K562 (cell line): ENCODE measurements around the gene CIAO2B.

Experiments used
- CTCF ChIP-seq, 3 experiments: IDR thresholded peaks in 2 of 3; conservative IDR thresholded peaks in 1 of 3; 2 replicates each; pipeline ENCODE4 v1.5.1; 2011 to 2012; ENCODE audit warnings: low read length in 3 of 3, mild to moderate bottlenecking in 3 of 3, control low read depth in 2 of 3, improper control_type of control experiment in 1 of 3, inconsistent platforms in 1 of 3, low read depth in 1 of 3, mixed read lengths in 1 of 3, moderate library complexity in 1 of 3; ENCODE audit not compliant: insufficient read depth in 2 of 3
- E2F1 ChIP-seq: sonication (generic); formaldehyde crosslinking; IDR thresholded peaks from 2 replicates; pipeline ENCODE4 v1.8.1; 2023; ENCODE audit warnings: mild to moderate bottlenecking, missing genetic modification reagents, moderate library complexity
- FOXM1 ChIP-seq, 2 experiments: fragments of 450-650 bp in 1 of 2; sonication (generic) in 1 of 2; formaldehyde crosslinking in 1 of 2; IDR thresholded peaks; 2 replicates each; pipeline versions ENCODE4 v1.6.1 to v1.9.0; 2017 to 2022; ENCODE audit warnings: low read depth in 2 of 2, mild to moderate bottlenecking in 2 of 2, missing genetic modification reagents in 1 of 2, moderate library complexity in 1 of 2
- GTF2E2 ChIP-seq: fragments of 200-800 bp; sonication (Bioruptor generic); IDR thresholded peaks from 2 replicates; pipeline ENCODE4 v1.6.1; 2016; ENCODE audit warnings: missing genetic modification characterization, missing compliant biosample characterization
- IFI16 ChIP-seq: fragments of 250-450 bp; sonication (Bioruptor Pico); IDR thresholded peaks from 2 replicates; pipeline ENCODE4 v2.1.2; 2022; ENCODE audit warnings: mild to moderate bottlenecking, inconsistent platforms
- JUNB ChIP-seq: fragments of 450-650 bp; formaldehyde crosslinking; conservative IDR thresholded peaks from 2 replicates; pipeline ENCODE4 v1.4.0; 2020; ENCODE audit warnings: mild to moderate bottlenecking
- RNF2 ChIP-seq: sonication (generic); IDR thresholded peaks from 2 replicates; pipeline ENCODE4 v1.6.1; 2016
- TCF3 ChIP-seq: sonication (generic); formaldehyde crosslinking; IDR thresholded peaks from 2 replicates; pipeline ENCODE4 v1.4.0; 2020; ENCODE audit warnings: mild to moderate bottlenecking, missing genetic modification reagents
- TCF7 ChIP-seq: sonication (generic); IDR thresholded peaks from 2 replicates; pipeline ENCODE4 v1.6.1; 2016; ENCODE audit warnings: antibody characterized with exemption, borderline replicate concordance
- ZNF23 ChIP-seq: fragments of 250-450 bp; sonication (Bioruptor Pico); IDR thresholded peaks from 2 replicates; pipeline ENCODE4 v1.4.0; 2020; ENCODE audit warnings: mild to moderate bottlenecking
- ZNF24 ChIP-seq: fragments of 450-650 bp; IDR thresholded peaks from 2 replicates; pipeline ENCODE4 v1.6.1; 2016
- ZNF740 ChIP-seq, 3 experiments: fragments of 200-800 bp in 1 of 3; sonication (Bioruptor generic) in 1 of 3; sonication (generic) in 1 of 3; formaldehyde crosslinking in 1 of 3; IDR thresholded peaks; 2 replicates each; pipeline versions ENCODE4 v1.6.1 to v1.8.0; 2016 to 2022; ENCODE audit warnings: mild to moderate bottlenecking in 2 of 3, missing compliant biosample characterization in 2 of 3, missing genetic modification characterization in 2 of 3, missing genetic modification reagents in 1 of 3

GRCh38 chr16:66954097-66954659 is 20.0 kb upstream of the CIAO2B start:
- TF ChIP-seq TCF3, result no peak
- TF ChIP-seq JUNB (CRISPR knock-in tag), result no peak
- no peak for TF ChIP-seq ZNF24
- TF ChIP-seq TCF7, result no peak
- peak; percentile 84 to 89 (median 88) for TF ChIP-seq CTCF (IDR thresholded peaks at IDR 0.05 in 2 of 3, conservative IDR thresholded peaks at IDR 0.05 in 1 of 3; ENCODE audit: insufficient read depth in 2 of 3, low read depth in 1 of 3, low read length in 3 of 3)
- no peak for TF ChIP-seq ZNF23 (CRISPR knock-in tag)
- no peak for TF ChIP-seq ZNF740 (CRISPR knock-in tag; IDR thresholded peaks at IDR 0.05)
- no peak for TF ChIP-seq ZNF740 (tag; IDR thresholded peaks at IDR 0.05)
- TF ChIP-seq GTF2E2 (tag), result no peak
- no peak for TF ChIP-seq RNF2
- no peak for TF ChIP-seq IFI16 (CRISPR knock-in tag)
- no peak for TF ChIP-seq FOXM1 (IDR thresholded peaks at IDR 0.05; ENCODE audit: low read depth)
- TF ChIP-seq FOXM1 (CRISPR knock-in tag; IDR thresholded peaks at IDR 0.05; ENCODE audit: low read depth), result no peak
- no peak for TF ChIP-seq E2F1 (CRISPR knock-in tag)
